AG08395 (cell line): Measurements from ENCODE around the gene ATOSB.

Source experiments
- DNase-seq: peaks from one replicate; pipeline ENCODE4 v3.0.0; 2012; ENCODE audit warnings: mixed read lengths, low spot score

ATOSB gene

DNA sequence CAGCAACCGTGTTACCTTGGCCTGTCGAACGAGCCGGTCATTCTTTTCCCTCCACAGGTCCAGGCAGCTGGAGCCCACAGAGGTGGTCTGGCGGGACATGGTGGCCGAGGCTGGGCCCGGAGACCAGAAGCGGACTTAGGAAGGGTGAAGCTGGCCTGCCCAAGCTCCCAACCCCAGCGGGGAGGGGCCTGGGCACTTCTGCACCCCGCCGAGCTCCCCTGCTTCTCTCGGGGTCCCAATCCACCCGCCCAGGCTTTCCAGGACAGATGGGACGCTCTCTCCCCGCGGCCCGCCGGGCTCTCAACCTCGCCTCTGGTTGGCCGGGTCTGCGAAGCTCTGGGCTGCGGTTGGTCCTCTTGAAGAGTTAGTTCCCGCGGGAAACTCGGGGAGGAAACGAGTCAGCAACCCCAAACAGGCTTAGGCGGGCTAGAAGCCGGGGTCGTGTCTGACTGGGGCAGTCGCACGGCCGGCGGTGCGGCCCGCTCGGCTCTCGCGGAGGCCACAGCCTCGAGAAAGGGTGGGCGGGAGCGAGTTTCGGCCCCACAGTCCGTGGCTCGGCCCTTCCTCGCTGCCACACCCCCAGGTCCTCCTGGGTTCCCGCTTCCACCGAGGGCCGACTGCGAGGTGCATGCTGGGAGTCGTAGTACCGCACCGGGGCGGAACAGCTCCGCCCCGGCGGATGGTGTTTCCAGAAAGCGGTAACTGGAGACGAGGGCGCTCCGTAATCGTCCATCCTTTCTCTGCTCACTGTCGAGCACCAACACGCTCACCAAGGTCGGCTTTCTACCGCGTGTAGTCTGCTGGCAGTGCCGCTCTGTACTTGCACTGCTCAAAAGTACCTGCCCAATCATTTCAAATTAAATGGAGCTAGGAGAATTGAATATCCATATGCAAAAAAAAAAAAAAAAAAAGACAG lies 36.0 kb downstream of the ATOSB start, which contains the start of gene FANCG:
TSS of gene FANCG (minus strand) at position 517 of the 916 bp plus-strand sequence. CDS start at position 99, 418 bp downstream.
- peak; percentile 94 for DNase-seq

GRCh38 chr9:35079041-35079425 lies 36.6 kb downstream of the ATOSB start:
- no peak for DNase-seq

GRCh38 chr9:35078066-35078465 lies 37.6 kb downstream of the ATOSB start:
- DNase-seq = no peak

DNA sequence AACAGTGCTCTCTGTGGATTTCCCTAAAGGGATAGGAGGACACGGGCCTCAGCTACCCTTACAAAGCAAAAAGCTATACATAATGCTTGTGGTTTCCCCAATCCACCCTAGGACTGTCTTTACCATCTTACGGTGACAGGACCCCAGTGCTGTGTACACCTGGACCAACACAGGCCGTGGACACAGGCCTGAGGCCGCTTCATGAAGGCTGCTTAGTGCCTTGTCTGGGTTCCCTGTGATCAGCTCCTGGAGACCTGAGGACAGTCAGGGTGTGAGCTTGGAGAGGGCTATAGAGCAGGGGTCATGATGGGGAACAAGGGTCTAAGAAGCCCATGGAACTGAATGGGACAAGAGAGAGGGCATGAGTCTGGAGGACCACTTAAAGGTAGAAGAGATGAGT lies 38.8 kb downstream of the ATOSB start:
- DNase-seq = no peak

- DNase-seq = no peak
Observed at GRCh38 chr9:35075358-35075757, 40.3 kb downstream of the ATOSB start.

- no peak for DNase-seq
Observed at GRCh38 chr9:35074791-35075190, 40.9 kb downstream of the ATOSB start.

GRCh38 chr9:35074141-35074540 lies 41.5 kb downstream of the ATOSB start:
- no peak for DNase-seq

- no peak for DNase-seq
Observed at GRCh38 chr9:35073279-35073612, 42.4 kb downstream of the ATOSB start.

DNA sequence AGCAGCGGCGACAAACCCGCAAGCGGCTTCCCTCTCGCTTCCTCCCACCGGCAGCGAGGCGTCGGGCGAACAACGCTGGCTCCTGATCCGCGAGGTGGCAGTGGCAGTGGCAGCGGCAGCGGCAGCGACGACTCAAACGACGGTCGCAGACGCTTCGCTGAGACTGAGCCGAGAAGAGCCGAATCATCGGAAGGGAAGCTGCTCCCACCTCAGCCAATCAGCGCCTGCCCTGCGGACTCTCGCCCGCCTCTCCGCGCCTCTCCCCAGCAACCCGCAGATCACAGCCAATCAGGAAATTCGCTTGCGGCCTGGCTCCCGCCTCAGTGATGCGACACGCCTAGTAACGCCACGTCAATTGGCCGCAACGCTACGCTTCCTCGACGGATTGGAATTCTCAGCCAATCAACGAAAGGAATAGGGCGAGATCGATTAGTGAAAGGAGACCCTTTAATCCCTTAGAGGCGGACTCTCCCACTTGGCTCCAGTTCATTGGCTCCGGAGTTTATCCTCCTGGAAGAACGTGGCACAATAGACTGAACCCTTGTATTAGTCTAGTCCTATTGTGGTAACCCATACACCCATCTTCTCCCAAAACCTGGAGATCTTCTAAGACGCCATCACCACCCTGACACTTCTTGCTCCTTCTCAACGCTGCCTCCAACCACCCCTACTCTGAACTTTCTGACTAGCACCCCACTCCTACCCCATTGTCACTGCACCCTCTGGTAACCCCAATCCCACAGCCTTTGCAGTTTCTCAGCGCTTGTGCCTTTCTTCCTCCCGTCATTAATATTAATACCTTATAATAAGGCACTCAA lies 43.0 kb downstream of the ATOSB start, which contains the start of gene VCP:
TSS of gene VCP (minus strand) at position 165 of the 818 bp plus-strand sequence. CDS start 272 bp downstream, outside the sequence.
- peak; percentile 99 for DNase-seq

DNA sequence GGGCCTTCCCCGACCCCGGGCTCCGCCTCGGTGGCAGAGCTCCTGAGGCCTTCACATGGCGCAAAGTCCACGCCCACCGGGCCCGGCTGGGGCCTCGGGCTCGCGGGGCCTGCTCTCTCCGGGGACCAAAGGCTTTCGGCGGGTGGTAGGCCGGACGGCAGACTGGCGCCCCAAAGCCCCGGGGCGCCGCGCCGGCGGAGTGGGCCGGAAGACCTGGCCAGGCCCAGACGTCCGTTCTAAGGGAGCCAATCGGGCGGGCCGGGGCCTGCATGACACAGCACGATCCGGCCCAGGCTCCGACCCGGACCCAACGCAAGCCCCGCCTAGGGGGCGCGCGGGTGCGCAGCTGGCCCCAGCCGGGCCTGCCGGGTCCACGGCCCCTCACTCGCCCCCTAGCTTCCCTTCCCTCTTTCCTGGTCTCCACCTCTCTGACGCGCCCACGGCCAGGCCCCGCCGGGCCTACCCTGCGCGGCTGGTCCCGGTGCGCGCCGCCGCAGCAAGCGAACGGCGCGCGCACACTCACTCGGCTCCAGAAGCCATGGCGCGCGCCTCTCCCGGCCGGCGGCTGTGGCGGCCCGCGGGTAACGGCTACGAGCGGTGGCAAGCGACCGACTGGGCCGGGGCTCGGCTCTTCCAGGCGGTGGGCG lies 43.7 kb downstream of the ATOSB start:
- DNase-seq = peak; percentile 85

- DNase-seq = peak; percentile 16
Observed at GRCh38 chr9:35070823-35071813, 44.5 kb downstream of the ATOSB start.

DNA sequence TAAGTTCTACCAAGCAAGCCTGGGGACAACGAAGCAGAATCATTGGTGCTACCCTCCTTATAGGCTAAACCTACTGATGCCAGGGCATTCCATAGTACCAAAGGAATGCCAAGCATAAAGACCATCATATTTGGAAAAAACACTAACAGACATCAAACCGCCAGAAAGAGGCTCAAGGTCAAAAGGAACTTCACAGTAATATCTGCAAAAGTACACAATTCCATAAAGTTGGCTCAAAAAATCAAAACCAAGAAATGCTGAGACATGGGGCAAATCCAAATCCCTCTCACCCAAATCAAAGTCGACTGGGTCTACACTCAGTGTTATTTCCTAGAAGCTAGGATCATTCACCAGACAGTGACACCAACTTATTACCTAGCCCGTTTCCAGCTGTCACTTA lies 46.6 kb downstream of the ATOSB start:
- DNase-seq = no peak

- DNase-seq = no peak
Observed at GRCh38 chr9:35067056-35067455, 48.6 kb downstream of the ATOSB start.

- DNase-seq = no peak
Observed at GRCh38 chr9:35060548-35061207, 55.0 kb downstream of the ATOSB start.

DNA sequence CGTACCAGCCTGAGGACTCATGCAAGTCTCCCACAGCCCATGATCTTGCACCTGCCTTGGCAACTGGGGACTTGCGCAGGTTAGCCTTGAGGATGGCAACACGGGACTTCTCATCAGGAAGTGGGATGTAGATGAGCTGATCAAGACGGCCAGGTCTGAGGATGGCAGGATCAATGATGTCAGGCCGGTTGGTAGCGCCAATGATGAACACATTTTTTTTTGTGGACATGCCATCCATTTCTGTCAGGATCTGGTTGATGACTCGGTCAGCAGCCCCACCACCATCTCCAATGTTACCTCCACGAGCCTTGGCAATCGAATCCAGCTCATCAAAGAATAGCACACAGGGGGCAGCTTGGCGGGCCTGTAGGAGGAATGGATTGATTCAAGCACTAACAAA lies 56.2 kb downstream of the ATOSB start:
- no peak for DNase-seq

- DNase-seq = no peak
Observed at GRCh38 chr9:35057271-35057620, 58.4 kb downstream of the ATOSB start.

GRCh38 chr9:35056571-35057270 lies 58.9 kb downstream of the ATOSB start:
- DNase-seq = no peak

- no peak for DNase-seq
Observed at GRCh38 chr9:35054871-35055644, 60.6 kb downstream of the ATOSB start.

- no peak for DNase-seq
Observed at GRCh38 chr9:35054185-35054835, 61.4 kb downstream of the ATOSB start.
